ENCODE measurements around the gene RGCC.

DNA sequence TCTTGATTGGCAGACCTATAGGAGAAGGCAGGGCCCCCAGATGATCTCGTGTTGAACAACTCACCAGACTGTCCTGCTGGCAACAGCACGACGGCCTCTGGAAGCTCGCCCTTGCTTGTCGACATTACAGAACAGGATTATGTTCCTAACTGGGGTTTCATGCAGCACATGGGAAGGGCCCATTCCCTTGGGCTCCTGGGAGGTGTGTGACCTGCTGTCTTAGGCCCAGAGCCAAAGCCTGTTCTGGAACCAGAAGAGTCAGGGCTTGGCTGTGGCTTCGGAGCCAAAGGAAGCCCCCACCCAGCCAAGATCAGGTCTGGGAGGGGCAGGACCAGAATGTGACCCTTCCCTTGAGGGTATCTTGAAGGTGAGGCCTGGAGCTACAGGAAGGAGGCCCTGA is 36.9 kb downstream of the RGCC start:
- TF ChIP-seq POLR2A (IDR thresholded peaks at IDR 0.05; ENCODE audit: low read depth, low read length): no peak
- TF ChIP-seq, protein P1, sequence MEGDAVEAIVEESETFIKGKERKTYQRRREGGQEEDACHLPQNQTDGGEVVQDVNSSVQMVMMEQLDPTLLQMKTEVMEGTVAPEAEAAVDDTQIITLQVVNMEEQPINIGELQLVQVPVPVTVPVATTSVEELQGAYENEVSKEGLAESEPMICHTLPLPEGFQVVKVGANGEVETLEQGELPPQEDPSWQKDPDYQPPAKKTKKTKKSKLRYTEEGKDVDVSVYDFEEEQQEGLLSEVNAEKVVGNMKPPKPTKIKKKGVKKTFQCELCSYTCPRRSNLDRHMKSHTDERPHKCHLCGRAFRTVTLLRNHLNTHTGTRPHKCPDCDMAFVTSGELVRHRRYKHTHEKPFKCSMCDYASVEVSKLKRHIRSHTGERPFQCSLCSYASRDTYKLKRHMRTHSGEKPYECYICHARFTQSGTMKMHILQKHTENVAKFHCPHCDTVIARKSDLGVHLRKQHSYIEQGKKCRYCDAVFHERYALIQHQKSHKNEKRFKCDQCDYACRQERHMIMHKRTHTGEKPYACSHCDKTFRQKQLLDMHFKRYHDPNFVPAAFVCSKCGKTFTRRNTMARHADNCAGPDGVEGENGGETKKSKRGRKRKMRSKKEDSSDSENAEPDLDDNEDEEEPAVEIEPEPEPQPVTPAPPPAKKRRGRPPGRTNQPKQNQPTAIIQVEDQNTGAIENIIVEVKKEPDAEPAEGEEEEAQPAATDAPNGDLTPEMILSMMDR (IDR thresholded peaks at IDR 0.05; ENCODE audit: extremely low read depth in 1 of 2, insufficient read depth in 1 of 2, low read depth in 1 of 2, low read length in 2 of 2): no peak
- TF ChIP-seq POLR2AphosphoS5 (IDR thresholded peaks at IDR 0.05; ENCODE audit: insufficient read depth, low read depth, low read length): no peak
- TF ChIP-seq MYC (IDR thresholded peaks at IDR 0.05; ENCODE audit: low read depth, low read length): no peak
- no peak for TF ChIP-seq EZH2 (IDR thresholded peaks at IDR 0.05; ENCODE audit: borderline replicate concordance, low read depth, low read length, severe bottlenecking)
- TF ChIP-seq GATA2 (IDR thresholded peaks at IDR 0.05; ENCODE audit: insufficient read depth, insufficient read length, low read depth, low read length): no peak
- TF ChIP-seq, protein P2, sequence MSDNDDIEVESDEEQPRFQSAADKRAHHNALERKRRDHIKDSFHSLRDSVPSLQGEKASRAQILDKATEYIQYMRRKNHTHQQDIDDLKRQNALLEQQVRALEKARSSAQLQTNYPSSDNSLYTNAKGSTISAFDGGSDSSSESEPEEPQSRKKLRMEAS (IDR thresholded peaks at IDR 0.05; ENCODE audit: insufficient read depth, insufficient read length): no peak
